Stimulated activated CD8-positive, alpha-beta memory T cell treated with anti-CD3 and anti-CD28 coated beads, Interleukin-2, amount 100 ng/mL, for 48 hours (primary cell): ENCODE measurements around the gene TEX47.

Experiments
- DNase-seq, 2 donors: peaks; one replicate each; pipeline ENCODE4 v3.0.0-alpha.2; 2020; ENCODE audit warnings: low read depth in 2 of 2

Gene TEX47

DNA sequence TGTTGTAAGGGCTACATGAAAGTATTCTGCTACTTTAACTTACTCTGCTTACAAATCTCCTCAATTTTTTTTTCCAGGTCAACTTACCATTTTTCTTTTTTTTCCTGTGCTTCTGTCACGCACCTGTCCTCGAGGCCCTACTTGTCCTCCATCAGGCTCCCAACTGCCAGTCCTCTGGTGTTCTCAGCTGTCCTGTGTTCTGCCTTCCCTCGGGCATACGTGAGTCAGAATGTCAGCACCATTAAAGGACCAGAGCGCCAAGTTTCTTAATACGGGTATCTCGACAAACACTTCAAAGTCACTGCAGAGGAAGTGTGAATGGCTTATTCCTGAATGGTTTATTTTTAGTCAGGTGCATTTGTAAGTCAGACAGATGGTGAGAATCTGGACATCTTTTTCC, at the start of gene TEX47:
TEX47 (minus strand) TSS at position 185 of the 400 bp plus-strand sequence. CDS start 795 bp downstream, outside the sequence.
- no peak for DNase-seq

DNA sequence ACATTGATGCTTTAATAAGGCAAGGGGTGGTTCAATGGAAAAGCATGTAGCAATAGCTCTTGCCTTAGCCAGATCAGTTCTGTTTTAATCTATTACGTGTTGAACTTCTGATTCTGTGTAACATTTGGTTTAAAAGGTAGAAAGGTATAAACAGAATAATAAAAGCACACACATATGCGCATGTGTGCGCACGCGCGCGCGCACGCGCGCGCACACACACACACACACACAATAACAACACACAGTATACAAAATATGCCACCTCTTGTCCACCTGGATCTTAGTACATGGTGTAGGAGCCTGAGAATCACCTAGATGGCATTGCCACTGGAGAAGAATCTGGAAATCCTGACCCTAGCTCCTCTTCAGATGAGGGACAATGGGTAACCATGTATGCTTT, 49.6 kb upstream of the TEX47 start:
- no peak for DNase-seq

DNA sequence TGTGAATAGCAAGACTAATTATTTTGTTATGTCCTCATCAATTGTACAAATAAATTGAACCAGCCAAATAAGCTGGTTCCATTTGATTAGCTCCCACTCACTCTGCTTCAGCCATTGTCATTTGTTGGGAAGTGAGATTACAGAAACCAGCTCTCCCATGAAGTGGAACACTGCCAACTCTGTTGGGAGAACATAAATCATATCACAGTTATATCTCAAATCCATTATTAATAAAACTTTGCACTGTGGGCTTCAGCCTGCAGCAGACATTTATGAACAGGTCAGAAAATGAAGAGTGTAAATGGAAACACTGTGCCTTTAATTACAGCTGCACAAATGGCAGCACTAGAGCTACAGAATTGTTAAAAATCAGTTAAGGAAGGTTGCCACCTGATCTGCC, 46.7 kb upstream of the TEX47 start:
- DNase-seq: no peak

DNA sequence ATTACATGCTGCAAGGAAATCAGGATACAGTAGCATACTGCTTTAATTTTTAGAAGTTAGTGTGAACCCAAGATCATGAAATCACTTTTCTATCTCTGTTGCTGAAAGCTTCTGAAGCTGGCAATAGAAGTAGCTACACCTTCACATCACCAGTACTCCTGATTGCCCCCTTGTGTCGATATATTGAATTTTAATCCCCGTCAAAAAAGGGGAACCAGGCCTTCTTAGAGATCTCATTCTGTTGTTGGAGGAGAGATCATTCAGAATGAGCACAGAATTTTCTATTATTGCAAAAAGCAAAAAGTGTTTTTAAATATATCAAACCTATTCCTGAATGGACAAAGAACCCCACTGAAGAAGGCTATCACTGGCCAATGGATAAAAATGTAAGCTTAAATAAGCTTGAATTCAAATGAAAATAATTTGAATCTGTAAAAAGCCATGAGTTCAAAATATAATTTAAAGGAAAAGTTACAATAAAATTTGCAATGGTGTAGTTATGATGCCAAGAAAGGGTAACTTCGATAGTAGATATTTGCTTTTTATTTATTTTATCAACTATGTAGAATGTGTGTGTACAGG, 39.7 kb upstream of the TEX47 start:
- DNase-seq: no peak

DNA sequence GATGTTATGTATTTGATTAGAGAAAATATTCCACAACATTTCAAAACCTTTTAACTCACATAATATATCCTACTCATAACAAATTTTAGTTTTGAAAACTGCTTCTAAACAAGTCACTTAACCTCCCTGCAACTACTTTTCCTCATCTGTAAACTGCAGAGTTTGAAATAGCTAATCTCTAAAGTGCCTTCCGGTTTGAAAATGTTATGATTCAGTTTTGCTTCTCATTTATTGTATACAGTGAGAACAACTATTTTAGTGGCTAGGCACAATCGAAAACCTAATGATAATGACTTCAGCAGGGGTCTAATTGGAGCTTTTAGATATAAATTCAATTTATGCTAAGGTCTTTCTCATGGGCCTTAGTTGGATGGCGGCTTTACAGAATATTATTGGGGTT, 30.7 kb upstream of the TEX47 start:
- no peak for DNase-seq

DNA sequence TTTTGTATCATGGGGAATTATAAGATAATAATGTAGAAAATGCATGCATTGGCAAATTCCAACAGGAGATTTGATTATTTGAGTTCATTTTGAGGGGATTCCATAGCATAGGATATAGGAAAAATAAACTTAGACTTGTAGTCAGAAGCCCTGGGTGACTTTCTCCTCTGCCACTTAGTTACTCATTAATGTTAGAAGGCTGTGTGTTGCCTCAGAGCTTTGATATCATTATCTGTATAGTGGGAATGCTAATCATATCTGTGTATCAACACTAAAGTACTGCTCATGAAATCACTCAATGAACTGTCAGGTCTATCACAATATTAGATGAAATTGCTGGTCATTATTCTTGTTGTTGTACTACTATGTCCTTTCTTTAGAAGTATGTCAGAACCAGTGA, 23.0 kb upstream of the TEX47 start:
- DNase-seq: no peak

DNA sequence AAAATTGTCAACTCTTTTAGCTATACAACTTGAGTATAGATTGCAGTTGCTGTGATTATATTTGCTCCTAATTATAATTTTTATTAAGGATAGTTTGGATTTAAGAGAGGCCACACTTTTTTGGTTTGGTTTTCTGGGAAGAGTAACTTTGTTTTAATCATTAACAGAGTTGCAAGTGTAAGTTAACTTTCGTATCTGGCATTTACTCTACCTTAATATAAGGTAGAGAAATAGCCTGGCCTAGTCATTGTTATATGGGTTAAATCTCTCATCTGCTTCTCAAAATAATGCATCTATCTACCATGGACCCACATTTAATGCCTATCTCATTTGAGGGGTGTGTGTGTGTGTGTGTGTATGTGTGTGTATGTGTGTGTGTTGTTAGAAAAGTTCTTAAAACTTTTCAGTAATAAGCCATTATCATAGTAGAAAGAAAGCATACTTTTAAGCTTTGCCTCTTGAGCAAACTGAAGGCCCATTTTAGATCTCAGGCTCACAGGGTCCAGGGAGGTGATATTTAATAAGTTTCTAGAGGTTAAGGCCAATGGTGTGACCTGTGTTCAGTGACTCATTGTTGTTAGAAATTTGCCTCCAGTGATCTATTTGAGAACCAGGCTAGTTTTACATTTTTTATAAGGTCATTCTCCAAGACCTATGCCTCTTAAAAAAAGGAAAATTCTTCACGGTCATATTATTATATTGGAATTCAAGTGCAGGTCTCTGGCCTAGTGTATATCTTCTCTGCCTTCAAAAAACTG, 10.9 kb upstream of the TEX47 start:
- no peak for DNase-seq

DNA sequence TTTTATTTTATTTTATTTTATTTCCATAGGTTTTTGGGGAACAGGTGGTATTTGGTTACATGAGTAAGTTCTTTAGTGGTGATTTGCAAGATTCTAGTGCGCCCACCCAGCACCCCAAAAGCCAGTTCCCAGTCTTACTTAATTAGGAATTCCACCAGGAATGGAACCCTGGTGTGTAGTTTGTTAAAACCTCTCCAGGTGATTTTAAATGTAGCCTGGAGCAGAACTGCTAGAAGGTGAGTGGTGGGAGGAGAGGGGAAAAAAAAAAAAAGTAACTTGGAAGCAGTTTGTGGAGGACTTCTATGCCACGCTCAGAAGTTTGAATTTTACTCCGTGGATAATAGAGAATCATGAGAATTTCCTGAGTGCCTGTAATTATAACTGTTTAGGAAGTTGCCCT, 5.5 kb upstream of the TEX47 start:
- no peak for DNase-seq

DNA sequence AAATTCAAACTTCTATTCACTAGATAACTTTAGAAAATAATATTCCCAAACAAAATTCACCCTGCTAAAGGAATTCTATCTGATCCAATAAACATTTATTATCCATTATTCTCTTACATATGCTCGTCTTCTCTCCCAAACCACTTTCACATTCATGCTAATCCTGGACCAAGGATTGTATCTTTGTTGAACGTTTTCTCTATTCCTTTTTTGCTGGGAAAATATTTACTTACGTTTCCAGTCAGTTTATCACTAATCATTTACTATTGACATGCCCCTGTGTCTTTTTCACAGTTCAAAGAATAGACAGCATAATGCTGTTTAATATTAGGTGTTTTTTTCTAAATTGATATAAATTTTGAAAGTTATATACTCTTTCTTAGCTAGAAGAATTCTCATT, 3.2 kb downstream of the TEX47 start:
- DNase-seq: no peak

DNA sequence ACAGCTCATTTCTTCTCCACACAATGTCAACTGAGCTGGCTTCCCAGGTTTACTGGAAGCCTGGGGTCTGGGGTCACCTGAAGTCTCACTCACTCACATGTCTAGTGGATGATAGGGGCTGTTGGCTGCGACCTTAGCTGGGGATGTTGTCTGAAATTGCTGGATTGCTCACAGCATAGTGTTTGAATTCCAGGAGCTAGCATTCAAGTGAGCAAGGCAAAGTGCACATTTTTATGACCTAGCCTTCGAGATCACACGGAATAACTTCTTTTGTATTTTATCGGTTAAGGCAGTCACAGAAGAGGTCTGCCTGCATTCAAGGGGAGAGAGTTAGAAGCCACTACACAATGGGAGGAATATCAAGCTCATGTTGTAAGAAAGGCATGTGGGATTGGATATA, 3.6 kb downstream of the TEX47 start:
- no peak for DNase-seq

DNA sequence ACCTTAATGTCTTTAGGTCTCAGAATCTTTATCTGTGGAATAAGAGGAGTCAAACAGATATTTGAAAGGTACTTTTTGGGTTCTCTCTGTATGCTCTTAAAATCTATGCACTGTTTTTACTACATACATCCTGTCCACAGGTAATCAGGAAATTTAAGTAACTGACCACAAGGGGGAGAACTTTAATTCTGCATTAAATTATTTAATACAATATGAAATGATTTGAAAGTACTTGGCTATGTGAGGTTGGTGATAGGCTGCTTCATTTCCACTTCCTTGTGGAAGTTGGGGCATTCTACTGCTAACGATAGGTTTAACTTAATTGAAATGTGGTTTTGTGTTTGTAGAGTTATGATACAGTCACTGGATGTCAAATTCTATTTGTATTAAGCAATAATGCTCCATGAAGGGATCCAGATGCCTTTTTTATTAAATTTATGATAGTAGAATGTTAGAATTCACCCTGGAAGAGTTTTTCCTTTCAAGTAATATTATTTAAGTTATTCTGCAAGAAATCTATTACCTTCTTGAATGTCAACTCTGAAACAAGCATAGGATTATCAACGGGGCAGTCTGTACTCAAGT, 6.0 kb downstream of the TEX47 start:
- no peak for DNase-seq

DNA sequence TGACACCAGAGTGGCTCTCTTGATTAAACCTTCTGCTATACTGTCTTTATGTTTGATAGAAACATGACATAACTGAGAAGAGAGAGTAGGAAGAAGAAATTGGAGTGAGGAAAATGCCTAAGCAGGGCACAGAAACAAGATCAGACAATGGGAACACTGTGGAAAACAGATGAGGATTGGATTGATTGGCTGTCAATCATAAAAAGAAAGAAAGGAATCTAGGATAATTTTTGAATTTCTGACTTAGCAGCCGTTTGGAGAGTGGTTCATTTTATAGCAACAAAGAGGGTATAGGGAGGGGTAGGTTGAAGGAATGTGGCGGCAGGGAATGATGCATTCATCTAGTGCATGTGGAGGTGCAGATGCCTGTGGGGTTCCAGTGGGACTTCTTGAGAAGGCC, 7.8 kb downstream of the TEX47 start:
- DNase-seq: no peak

DNA sequence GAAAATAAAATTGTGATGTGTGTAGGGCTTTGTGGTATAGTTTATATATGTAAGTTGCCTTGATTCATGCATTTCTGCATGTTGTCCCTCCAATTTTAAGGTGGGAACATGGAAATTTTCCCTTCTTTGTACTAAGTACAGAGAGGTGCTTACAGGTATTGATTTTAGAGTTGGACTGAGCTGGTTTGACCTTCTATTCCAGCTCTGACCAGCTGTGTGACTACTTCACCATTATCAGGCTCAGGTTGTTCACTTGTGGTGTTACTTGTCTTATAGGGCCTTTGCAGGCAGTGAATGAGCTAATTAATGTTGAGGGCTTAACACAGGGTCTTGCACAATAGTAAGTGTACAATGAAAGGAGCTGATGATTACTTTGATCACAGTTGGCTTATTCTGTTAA, 19.7 kb downstream of the TEX47 start:
- DNase-seq: no peak

DNA sequence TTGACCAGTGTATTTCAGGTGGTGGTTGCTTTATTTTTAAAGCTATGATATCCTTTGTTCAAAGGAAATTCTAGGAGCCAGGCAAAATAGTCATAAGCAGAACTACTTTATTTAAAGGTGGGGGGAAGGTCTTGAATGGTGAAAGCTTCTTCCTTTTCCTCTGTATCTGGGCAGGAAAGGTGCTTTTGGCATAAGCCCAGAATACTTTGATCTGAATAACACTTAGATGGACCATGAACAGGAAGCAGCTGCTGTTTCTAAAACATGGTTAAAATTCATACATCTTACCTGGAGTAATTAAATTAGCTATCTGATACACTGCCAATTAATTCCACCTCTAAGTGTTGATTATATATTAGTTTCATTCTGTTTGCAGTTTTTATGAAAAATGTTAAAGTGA, 22.8 kb downstream of the TEX47 start:
- DNase-seq: no peak

DNA sequence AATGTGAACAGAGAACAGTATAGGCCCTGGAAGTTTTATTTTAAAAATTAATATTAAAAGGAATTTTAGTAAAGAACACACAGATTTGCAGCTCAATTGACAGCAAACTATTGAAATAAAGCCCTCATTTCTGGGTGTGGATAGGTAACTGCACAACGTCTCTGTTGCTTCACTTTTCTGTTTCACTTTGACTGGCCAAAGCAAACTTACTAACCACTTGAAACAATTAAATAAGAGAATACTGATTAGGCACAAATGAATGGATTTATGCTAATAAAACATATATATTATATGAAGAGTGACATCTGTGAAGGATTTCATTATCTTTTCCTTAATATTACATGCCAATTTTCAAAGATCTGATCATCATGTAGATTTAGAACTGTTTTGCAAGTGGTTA, 24.1 kb downstream of the TEX47 start:
- no peak for DNase-seq

DNA sequence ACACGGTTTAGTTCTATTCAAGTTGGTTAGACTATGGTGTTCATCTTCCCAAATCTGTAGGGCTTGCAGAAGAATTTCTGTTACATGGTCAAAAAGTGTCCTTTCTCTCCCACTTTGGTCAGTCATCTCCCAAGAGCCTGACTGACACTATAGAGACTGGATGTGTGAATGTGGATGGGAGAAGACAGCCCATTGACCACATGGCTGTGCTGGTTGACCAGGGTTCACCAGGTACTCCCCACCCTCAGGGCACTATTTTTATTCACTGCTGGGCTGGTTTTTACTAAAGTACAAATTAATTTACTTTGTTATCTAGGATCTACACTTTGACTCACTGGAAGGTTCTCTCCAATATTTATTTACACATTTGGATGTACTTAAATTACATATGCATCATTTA, 33.8 kb downstream of the TEX47 start:
- DNase-seq: no peak

DNA sequence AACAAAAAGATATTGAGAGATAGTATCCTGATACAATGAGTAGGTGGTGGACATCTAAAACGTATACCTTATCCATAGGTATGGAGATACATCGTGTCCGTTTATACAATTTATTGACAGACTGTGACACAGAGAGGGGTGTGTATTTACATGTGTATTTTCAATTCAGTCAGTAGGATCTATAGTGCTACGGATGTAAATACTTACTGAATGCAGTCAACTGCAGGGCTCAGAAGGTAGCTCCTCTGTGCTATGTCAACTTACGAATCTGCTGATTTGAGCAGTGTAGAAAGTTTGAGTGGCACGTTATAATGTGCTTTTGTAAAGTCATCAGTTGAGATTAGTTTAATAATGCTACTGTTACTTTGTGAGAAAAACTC, 35.4 kb downstream of the TEX47 start:
- DNase-seq: no peak

DNA sequence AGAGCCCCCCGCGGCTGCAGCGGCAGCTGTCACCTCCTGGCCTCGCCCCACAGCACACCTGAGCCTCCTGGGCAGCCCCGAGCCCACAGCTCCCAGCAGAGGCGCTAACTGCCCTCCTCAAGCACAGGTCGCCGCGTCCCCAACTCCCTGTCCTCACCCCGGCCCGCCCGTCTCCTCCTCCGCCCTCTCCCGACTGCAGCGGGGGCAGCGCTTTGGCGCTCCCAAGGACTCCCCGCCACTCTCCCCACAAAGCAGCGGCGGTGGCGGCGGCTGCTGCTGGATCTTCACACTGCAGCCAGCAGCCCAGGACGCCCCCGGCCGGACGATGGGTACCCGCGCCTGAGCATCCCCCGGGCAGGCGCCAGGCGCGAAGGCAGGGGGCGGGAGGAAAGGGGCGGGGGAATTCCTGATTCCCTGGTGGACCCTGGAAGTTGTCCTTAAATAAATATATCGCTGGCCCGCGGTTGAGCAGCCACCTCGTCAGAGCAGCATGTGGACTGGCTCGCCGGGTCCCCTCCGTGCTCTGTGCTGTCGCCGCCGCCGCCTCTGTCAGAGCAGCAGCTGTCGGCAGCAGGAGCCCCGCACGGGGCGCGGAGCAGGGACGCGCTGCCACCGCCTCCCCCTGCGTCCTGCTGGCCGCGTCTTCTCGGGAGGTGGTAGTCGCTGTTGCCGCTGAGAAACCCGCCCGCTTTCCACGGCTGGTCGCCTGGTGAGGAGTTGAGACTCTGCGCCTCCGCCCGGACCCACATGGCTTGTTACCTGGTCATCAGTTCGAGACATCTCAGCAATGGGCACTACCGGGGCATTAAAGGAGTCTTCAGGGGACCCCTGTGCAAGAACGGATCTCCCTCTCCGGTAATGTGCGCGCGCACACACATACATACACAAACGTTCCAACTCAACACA, 36.1 kb downstream of the TEX47 start, which contains the start of gene ZNF804B:
ZNF804B (plus strand) TSS at position 471 of the 906 bp plus-strand sequence; CDS start at position 748, 277 bp downstream.
- DNase-seq: no peak

DNA sequence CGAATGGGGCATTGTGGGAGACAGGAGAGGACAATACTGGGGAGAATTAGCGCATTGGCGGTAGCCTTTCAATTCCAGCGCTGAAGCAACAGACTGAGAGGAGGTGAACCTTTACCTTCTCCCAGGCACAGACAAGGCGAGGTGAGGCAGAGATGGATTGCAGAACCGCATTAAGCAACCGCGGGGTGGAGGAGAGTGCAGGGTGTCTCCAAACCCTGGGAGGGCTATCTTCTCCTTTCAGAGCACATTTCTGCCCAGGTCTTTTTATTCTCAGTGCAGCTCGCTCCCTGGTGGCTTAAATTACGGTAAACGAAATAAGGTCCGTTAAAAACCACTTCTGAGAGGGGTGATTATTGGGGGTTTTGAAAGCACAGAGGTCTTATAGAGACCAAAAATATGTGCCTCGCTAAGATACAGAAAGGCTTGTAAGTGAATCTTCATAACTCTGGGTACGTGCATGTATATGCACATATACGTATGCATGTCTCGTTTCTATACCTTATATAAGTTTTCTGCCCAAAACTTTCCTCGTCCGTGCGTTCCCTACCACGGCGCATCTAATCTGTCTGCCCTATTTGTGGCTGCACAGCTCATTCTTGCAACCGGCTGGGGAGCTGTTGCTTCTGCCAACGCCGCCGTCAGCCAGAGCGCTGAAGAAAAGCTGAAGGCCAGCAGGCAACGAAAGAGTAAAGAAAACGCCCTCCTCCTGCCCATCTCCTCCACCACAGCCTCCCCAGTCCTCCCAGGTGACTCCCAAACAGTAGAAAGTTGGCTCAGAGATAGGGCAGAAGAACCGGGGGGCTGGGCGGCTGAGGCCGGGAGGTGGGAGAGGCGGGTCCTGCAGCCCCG, 36.9 kb downstream of the TEX47 start:
- no peak for DNase-seq

DNA sequence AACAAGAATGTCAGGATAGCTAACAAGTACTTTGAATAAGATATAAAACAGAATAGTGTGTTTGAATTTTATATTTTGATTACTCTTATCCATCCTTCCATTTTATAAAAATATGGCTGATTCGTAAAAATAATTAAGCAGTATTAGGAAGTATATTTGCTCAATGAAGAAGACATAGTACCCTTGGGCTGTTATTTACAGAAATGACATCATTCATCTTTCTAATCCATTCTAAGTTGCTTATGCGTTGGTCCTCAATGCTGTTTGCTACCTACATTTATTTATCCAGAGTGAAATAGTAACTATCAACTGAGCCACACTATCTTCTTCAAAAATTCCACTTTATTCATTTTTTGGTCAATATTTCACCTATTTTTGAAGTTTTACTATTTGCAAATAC, 38.2 kb downstream of the TEX47 start:
- no peak for DNase-seq

DNA sequence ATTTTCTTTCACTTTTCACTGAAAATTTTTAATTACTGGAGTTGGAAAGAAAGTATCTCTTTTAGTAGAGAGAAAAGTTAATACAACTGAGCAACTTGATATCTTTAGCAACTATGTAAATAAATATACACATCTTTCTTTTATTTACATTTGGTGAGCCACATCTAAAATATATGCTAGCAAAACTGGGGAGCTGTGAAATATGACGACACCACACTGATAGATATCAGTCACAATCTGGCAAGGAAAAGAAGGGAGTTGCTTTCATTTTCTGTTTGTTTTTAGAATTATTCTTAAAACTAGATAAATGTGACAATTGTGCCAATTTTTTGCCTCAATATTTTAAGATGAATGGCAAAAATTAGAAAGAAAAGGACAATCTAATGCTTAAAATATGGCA, 38.7 kb downstream of the TEX47 start:
- DNase-seq: no peak
